ENCODE results near the gene ADCY1. TPM values are rescaled to one million over a fixed set of nuclear protein-coding genes. Genes with fewer than 3 reads are reported as not detected.

ADCY1 gene
- total and polyA plus RNA-seq, 8 donors, result 0.55 to 2.8 (median 2.5) TPM

DNA sequence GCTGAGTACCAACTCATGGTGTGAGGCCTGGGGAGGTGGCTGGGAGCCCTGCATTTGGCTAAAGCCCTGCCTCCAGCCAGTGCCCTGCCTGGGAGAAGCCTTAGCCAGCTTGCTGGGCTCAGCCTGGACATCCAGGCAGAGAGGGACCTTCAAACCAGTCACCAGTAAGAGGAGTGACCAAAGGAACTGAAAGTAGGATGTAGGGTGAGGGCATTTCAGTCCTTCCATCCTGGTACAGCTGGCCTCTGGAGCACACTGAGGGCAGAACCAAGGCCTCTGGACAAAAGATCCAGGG is 124.8 kb downstream of the ADCY1 start:
- no peak for ATAC-seq
- Histone ChIP-seq H3K4me3 (no peak overlapping the region), H3K4me1 (no peaks in the 10 kb centered on the region), H3K27me3 (no peaks in the 10 kb centered on the region), H3K9me3 (no peaks in the 10 kb centered on the region), H3K27ac (no peak overlapping the region), H3K36me3 (no peaks in the 10 kb centered on the region)
- TF ChIP-seq, protein P1, sequence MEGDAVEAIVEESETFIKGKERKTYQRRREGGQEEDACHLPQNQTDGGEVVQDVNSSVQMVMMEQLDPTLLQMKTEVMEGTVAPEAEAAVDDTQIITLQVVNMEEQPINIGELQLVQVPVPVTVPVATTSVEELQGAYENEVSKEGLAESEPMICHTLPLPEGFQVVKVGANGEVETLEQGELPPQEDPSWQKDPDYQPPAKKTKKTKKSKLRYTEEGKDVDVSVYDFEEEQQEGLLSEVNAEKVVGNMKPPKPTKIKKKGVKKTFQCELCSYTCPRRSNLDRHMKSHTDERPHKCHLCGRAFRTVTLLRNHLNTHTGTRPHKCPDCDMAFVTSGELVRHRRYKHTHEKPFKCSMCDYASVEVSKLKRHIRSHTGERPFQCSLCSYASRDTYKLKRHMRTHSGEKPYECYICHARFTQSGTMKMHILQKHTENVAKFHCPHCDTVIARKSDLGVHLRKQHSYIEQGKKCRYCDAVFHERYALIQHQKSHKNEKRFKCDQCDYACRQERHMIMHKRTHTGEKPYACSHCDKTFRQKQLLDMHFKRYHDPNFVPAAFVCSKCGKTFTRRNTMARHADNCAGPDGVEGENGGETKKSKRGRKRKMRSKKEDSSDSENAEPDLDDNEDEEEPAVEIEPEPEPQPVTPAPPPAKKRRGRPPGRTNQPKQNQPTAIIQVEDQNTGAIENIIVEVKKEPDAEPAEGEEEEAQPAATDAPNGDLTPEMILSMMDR (IDR thresholded peaks at IDR 0.05), result no peak
- intact Hi-C loops (cut with DNase I), result no loop called here
- no peak for DNase-seq

DNA sequence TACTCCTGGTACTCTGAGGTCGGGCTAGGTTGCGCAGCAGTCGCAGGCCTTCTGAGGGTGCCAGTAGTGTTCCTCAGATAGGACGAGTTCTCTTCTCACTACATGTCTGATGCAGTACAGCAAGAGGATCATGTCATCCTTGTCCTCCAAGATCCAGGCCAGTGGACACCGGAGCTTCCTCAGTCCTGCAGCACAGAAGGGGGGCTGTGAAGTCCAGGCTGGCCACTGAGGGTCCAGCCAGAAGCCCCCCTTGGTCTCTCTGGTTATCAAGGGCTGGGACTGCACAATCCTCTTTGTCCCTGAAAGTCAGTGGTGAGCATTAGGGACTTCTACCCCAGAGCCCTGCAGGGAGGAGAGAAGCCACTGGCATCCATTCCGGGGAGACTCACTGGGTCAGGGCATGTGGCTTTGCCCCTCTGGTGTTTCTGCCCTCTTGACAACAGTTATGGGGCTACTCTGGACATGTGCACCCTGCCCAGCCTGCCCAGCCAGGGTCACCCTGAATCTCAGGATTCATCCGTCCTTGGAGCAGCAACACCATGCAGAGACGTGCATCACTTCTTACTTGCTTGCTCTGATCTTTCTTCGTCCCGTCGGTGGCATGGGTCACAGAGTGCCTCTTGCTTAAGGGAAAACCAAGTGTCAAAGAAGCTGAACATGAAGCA is 125.7 kb downstream of the ADCY1 start:
- ATAC-seq (no peak), DNase-seq (peak in 1 of 4 donors; percentile 16)
- H3K36me3 ChIP-seq, result no peaks in the 10 kb centered on the region
- no peaks in the 10 kb centered on the region for H3K27me3 ChIP-seq
- TF ChIP-seq, protein P1 (IDR thresholded peaks at IDR 0.05), result no peak
- intact Hi-C loops (cut with DNase I), result no loop called here
- no peak overlapping the region for H3K4me3 ChIP-seq
- no peaks in the 10 kb centered on the region for H3K9me3 ChIP-seq
- H3K27ac ChIP-seq, result no peak overlapping the region
- no peaks in the 10 kb centered on the region for H3K4me1 ChIP-seq

DNA sequence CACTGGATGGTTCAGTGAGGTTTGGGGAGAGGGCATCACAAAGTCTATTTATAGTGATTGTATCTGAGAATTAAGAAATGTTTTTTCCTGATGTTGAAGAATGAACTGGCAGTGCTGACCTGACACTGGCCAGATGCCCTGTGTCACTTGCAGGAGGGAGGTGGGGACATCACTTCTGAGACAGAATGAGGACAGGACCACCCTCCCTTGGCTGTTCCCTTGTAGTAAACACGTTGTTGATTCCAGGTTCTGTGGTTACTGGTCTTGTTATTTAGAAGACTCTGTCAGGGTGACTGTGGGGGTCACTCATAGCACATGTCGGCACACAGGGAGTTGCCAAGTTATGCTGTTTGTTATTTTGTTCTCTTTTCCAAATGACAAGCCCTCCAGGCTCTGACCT is 126.4 kb downstream of the ADCY1 start:
- intact Hi-C loops (cut with DNase I), result no loop called here
- ATAC-seq (no peak), DNase-seq (peak in 2 of 4 donors; percentile 3 to 40)
- TF ChIP-seq, protein P1 (IDR thresholded peaks at IDR 0.05), result no peak
- H3K4me3 ChIP-seq, result no peak overlapping the region
- H3K27me3 ChIP-seq, result no peaks in the 10 kb centered on the region
- no peaks in the 10 kb centered on the region for H3K36me3 ChIP-seq
- no peak overlapping the region for H3K27ac ChIP-seq
- no peaks in the 10 kb centered on the region for H3K9me3 ChIP-seq
- no peaks in the 10 kb centered on the region for H3K4me1 ChIP-seq

GRCh38 chr7:45701701-45702510 is 127.7 kb downstream of the ADCY1 start:
- ATAC-seq, result no peak
- Histone ChIP-seq H3K27ac (no peak overlapping the region), H3K4me3 (no peak overlapping the region), H3K4me1 (no peaks in the 10 kb centered on the region), H3K36me3 (no peaks in the 10 kb centered on the region), H3K9me3 (no peaks in the 10 kb centered on the region), H3K27me3 (no peaks in the 10 kb centered on the region)
- TF ChIP-seq, protein P1 (IDR thresholded peaks at IDR 0.05), result no peak
- intact Hi-C loops (cut with DNase I), result no loop called here
- DNase-seq, result no peak

- Histone ChIP-seq H3K27ac (no peak overlapping the region), H3K27me3 (no peaks in the 10 kb centered on the region), H3K4me1 (no peaks in the 10 kb centered on the region), H3K4me3 (no peak overlapping the region), H3K36me3 (no peaks in the 10 kb centered on the region), H3K9me3 (no peaks in the 10 kb centered on the region)
- DNase-seq, result no peak
- no peak for ATAC-seq
- TF ChIP-seq, protein P1 (IDR thresholded peaks at IDR 0.05), result no peak
- intact Hi-C loops (cut with DNase I), result no loop called here
These were observed 128.6 kb downstream of the ADCY1 start for GRCh38 chr7:45702751-45703150.
